Measurements from ENCODE around the gene LAMB1. TPM values are rescaled to one million over a fixed set of nuclear protein-coding genes. Genes with fewer than 3 reads are reported as not detected.
"Not testable (repeated sequence)": the region's sequence is repeated elsewhere in the genome, so short reads cannot be mapped to it uniquely, and the experiment has no call there.

The LAMB1 gene
- total and polyA plus RNA-seq, 3 donors from 2014 or later: 42.0 to 65.2 (median 43.1) TPM

DNA sequence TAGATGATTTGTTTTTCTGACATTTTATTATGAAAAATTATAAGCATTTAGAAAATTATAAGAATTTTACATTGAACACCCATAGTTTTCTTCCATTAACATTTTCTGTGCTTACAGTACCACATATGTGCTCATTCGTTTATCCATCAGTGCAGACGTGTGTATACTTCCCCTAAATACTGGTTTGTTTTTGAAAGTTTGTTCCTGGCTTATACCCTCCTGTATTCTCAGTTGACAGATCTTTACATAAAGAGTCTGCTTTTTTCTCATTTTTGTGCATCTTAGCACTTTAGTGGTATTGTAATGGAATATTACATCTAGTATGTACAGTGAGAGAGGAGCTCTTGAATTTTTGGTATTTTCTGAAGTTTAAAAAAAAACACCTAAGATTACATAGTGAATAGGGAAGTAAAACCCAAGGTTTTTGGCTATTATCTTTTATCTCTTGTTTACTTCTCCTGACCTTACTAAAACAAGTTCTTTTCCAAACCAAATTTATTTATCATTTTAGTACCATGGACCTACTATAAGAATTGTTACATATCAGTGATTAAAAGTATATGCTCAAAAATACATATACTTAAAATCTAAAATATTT, 103.9 kb downstream of the LAMB1 start:
- intact Hi-C loops (cut with DNase I; ENCODE audit: low total_unique reads): loop anchor here (10.0 kb wide), 1 partner anchor 106 kb away; the partner anchor contains the start of gene LAMB1
- DNase-seq: no peak
- no peak overlapping the region for H3K27ac ChIP-seq
- H3K4me1 ChIP-seq: no peaks in the 10 kb centered on the region
- no peak overlapping the region for H3K4me3 ChIP-seq
- TF ChIP-seq POLR2A (IDR thresholded peaks at IDR 0.05): no peak
- TF ChIP-seq, protein P1, sequence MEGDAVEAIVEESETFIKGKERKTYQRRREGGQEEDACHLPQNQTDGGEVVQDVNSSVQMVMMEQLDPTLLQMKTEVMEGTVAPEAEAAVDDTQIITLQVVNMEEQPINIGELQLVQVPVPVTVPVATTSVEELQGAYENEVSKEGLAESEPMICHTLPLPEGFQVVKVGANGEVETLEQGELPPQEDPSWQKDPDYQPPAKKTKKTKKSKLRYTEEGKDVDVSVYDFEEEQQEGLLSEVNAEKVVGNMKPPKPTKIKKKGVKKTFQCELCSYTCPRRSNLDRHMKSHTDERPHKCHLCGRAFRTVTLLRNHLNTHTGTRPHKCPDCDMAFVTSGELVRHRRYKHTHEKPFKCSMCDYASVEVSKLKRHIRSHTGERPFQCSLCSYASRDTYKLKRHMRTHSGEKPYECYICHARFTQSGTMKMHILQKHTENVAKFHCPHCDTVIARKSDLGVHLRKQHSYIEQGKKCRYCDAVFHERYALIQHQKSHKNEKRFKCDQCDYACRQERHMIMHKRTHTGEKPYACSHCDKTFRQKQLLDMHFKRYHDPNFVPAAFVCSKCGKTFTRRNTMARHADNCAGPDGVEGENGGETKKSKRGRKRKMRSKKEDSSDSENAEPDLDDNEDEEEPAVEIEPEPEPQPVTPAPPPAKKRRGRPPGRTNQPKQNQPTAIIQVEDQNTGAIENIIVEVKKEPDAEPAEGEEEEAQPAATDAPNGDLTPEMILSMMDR (IDR thresholded peaks at IDR 0.05): no peak
- WGBS, 2 donors: 70 to 80% methylated on average over 2 of the region's 2 CpGs
- no peaks in the 10 kb centered on the region for H3K9me3 ChIP-seq
- no peaks in the 10 kb centered on the region for H3K36me3 ChIP-seq (ENCODE audit: low read depth, missing control alignments)
- no peaks in the 10 kb centered on the region for H3K27me3 ChIP-seq

DNA sequence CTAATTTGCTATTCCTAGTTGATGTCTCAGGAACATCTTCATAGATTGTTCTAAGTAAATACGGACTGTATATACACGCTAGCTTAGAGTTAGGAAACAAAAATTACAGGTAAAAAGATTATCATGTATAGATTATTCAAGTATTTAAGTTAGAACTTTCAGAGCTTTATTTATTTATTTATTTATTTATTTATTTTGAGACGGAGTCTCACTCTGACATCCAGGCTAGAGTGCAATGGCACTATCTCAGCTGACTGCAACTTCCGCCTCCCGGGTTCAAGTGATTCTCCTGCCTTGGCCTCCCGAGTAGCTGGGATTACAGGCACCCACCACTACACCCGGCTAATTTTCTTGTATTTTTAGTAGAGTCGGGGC, 110.6 kb downstream of the LAMB1 start:
- H3K4me3 ChIP-seq; H3K27me3 ChIP-seq; DNase-seq; H3K4me1 ChIP-seq; H3K36me3 ChIP-seq (ENCODE audit: low read depth, missing control alignments); H3K9me3 ChIP-seq: not testable (repeated sequence)
- intact Hi-C loops (cut with DNase I; ENCODE audit: low total_unique reads): loop anchor here (10.0 kb wide), 1 partner anchor 112 kb away; the partner anchor contains the start of gene LAMB1
- H3K27ac ChIP-seq: peak overlapping the region; percentile 93 to 95
- WGBS, 2 donors: 60 to 69% methylated on average over 8 of the region's 8 CpGs

DNA sequence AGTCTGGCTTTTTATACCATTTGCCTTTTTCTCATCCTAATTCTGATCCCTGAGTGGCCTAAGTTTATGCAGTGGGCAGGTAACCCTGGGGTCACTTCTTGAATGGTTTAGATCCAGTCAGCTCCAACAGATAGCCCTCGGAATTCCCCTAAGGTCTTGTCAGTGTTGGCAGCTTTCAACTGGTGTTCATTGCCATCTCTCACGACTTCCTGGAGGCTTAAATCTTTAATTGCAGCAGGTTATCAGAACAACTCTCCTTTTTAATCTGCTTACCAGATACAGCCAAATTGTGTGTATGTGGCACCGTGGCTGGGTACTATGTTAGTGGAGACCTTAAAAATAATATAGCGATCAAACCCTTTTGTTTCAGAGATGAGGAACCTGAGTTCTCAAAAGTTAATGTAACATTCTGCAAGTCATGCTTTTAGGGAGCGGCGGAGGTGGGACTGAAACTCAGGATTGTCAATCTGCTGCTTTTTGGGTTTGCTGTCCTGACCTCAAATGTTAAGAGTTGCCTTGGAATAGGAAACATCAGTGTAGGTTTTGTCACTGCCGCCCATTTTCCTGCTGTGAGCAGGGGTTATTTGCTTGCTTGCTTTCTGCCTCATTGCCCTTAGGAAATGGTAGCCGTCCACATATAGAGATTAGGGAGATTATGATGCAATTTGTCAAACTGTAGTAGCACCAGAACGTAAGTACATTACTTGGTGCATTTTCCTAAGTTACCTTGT, 111.2 kb downstream of the LAMB1 start:
- Histone ChIP-seq H3K27me3 (no peaks in the 10 kb centered on the region), H3K36me3 (ENCODE audit: low read depth, missing control alignments) (no peaks in the 10 kb centered on the region), H3K4me1 (peaks cover 7% of the 10 kb centered on the region), H3K27ac (peak overlapping the region; percentile 93 to 95), H3K4me3 (peak overlapping the region; percentile 79 to 84), H3K9me3 (no peaks in the 10 kb centered on the region)
- DNase-seq: no peak
- TF ChIP-seq, protein P1 (IDR thresholded peaks at IDR 0.05): no peak
- TF ChIP-seq POLR2A (IDR thresholded peaks at IDR 0.05): no peak
- intact Hi-C loops (cut with DNase I; ENCODE audit: low total_unique reads): loop anchor here (10.0 kb wide), 1 partner anchor 113 kb away; the partner anchor contains the start of gene LAMB1
- 13 to 31% methylated on average over 9 of the region's 9 CpGs for WGBS, 2 donors

DNA sequence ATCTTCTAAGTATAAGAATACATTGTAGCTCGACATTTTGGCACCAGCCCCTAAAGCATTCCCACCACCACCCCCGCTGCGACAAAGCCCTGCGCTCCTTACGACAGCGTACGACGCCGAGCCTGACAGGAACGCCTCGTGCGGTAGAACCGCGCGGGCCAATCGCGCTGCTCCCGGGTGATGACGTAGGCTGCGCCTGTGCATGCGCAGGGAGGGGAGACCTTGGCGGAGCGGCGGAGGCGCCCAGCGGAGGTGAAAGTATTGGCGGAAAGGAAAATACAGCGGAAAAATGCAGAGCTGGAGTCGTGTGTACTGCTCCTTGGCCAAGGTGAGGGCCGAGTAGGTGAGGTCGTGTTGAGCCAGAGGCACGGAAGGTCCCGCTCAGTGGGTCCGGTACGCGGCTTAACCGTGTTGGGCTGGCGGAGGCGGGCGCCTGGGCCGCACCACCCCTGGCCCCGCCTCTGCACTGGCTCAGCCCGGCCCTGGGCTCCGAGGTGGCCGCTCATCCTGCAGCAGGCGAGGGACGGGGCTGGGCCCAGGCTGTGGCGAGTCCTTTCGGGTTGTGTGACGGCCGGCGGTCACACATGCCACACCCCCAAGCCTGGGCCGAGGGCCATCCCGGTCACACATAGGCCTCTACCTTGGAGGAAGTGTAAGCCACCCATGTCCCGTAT, 111.9 kb downstream of the LAMB1 start, which contains the start of gene DLD:
DLD (plus strand) TSS at position 222 of the 674 bp plus-strand sequence; CDS start at position 290, 68 bp downstream.
- intact Hi-C loops (cut with DNase I; ENCODE audit: low total_unique reads): loop anchor here (10.0 kb wide), 1 partner anchor 114 kb away; the partner anchor contains the start of gene LAMB1

More for the DNA sequence above, 111.9 kb downstream of the LAMB1 start, which contains the start of gene DLD:
- Histone ChIP-seq H3K4me1 (peaks cover 7% of the 10 kb centered on the region), H3K9me3 (no peaks in the 10 kb centered on the region), H3K4me3 (peak within 1 kb of the TSS; percentile 79 to 84), H3K27me3 (no peaks in the 10 kb centered on the region), H3K36me3 (ENCODE audit: low read depth, missing control alignments) (no peaks in the 10 kb centered on the region), H3K27ac (peak within 1 kb of the TSS; percentile 93 to 95)
- WGBS, 2 donors: 0% methylated on average over 20 to 55 of the region's 55 CpGs
- peak; percentile 88 for TF ChIP-seq POLR2A (IDR thresholded peaks at IDR 0.05)
- TF ChIP-seq, protein P1 (IDR thresholded peaks at IDR 0.05): peak in 1 of 3 experiments; percentile 21
- peak; percentile 96 for DNase-seq
